Measurements from ENCODE around the gene PDZRN3. TPM values are rescaled to one million over a fixed set of nuclear protein-coding genes. Genes with fewer than 3 reads are reported as not detected.

PDZRN3 gene
- total and polyA plus RNA-seq, 2 of the 13 experiments (the other 11 are each of a cell fraction or from before 2014, with no cell fraction given), result not detected

GRCh38 chr3:73513260-73513659 lies 111.5 kb downstream of the PDZRN3 start (continued):
- TF ChIP-seq ZNF333 (CRISPR knock-in tag; IDR thresholded peaks at IDR 0.05; ENCODE audit: borderline replicate concordance) (no peak), WIZ (CRISPR knock-in tag; IDR thresholded peaks at IDR 0.05) (no peak), HNRNPUL1 (IDR thresholded peaks at IDR 0.05; ENCODE audit: low read depth, low read length) (peak; percentile 94), ZNF451 (CRISPR knock-in tag; IDR thresholded peaks at IDR 0.05) (no peak), CBFB (CRISPR knock-in tag; IDR thresholded peaks at IDR 0.05) (no peak)
- TF ChIP-seq, protein P1, sequence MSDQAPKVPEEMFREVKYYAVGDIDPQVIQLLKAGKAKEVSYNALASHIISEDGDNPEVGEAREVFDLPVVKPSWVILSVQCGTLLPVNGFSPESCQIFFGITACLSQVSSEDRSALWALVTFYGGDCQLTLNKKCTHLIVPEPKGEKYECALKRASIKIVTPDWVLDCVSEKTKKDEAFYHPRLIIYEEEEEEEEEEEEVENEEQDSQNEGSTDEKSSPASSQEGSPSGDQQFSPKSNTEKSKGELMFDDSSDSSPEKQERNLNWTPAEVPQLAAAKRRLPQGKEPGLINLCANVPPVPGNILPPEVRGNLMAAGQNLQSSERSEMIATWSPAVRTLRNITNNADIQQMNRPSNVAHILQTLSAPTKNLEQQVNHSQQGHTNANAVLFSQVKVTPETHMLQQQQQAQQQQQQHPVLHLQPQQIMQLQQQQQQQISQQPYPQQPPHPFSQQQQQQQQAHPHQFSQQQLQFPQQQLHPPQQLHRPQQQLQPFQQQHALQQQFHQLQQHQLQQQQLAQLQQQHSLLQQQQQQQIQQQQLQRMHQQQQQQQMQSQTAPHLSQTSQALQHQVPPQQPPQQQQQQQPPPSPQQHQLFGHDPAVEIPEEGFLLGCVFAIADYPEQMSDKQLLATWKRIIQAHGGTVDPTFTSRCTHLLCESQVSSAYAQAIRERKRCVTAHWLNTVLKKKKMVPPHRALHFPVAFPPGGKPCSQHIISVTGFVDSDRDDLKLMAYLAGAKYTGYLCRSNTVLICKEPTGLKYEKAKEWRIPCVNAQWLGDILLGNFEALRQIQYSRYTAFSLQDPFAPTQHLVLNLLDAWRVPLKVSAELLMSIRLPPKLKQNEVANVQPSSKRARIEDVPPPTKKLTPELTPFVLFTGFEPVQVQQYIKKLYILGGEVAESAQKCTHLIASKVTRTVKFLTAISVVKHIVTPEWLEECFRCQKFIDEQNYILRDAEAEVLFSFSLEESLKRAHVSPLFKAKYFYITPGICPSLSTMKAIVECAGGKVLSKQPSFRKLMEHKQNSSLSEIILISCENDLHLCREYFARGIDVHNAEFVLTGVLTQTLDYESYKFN (CRISPR knock-in tag; conservative IDR thresholded peaks at IDR 0.05), result peak; percentile 38; the same call in 1 of the 2 replicates

GRCh38 chr3:73511571-73512525 lies 112.9 kb downstream of the PDZRN3 start:
- DNase-seq (ENCODE audit: low spot score) (no peak), FAIRE-seq (no peak), ATAC-seq (no peak)
- no peaks in the 10 kb centered on the region for H3K9me3 ChIP-seq (ENCODE audit: low read length)
- H3K36me3 ChIP-seq (replicated peaks in 1 of 2; ENCODE audit: control insufficient read depth in 1 of 2, insufficient read depth in 2 of 2, low read length in 2 of 2), result no peaks in the 10 kb centered on the region
- peaks cover 17% of the 10 kb centered on the region for H3K4me1 ChIP-seq (ENCODE audit: insufficient read depth, low read length)
- no peak overlapping the region for H2AFZ ChIP-seq (ENCODE audit: low read length)
- intact Hi-C loops (cut with micrococcal nuclease; ENCODE audit: unreplicated experiment) (no loop called here), in situ Hi-C loops (cut with HindIII; ENCODE audit: extremely low pct_ligation_motif_present, low pct_unique_long_range_greater_than_20kb) (no loop called here)
- no peaks in the 10 kb centered on the region for H3K79me2 ChIP-seq (ENCODE audit: insufficient read depth, low read length)
- CTCF ChIA-PET (ENCODE audit: low intra/inter-chr PET ratio, low total read pairs), result no interaction called here
- H4K20me1 ChIP-seq (ENCODE audit: insufficient read depth, low read length), result no peaks in the 10 kb centered on the region
- BruUV-seq (replicated peaks), result no TSS peak
- TF ChIP-seq LCORL (IDR thresholded peaks at IDR 0.05), result no peak
- TF ChIP-seq LCORL (CRISPR knock-in tag; IDR thresholded peaks at IDR 0.05), result no peak
- no peak for TF ChIP-seq ZNF878 (CRISPR knock-in tag; IDR thresholded peaks at IDR 0.05)
- no peak for TF ChIP-seq ZNF749 (CRISPR knock-in tag; IDR thresholded peaks at IDR 0.05; ENCODE audit: borderline replicate concordance)
- TF ChIP-seq RBFOX2 (IDR thresholded peaks at IDR 0.05; ENCODE audit: low read depth, low read length), result no peak
- TF ChIP-seq ZNF251 (CRISPR knock-in tag; IDR thresholded peaks at IDR 0.05), result no peak
- TF ChIP-seq ZNF230 (CRISPR knock-in tag; IDR thresholded peaks at IDR 0.05), result no peak
- TF ChIP-seq, protein P2, sequence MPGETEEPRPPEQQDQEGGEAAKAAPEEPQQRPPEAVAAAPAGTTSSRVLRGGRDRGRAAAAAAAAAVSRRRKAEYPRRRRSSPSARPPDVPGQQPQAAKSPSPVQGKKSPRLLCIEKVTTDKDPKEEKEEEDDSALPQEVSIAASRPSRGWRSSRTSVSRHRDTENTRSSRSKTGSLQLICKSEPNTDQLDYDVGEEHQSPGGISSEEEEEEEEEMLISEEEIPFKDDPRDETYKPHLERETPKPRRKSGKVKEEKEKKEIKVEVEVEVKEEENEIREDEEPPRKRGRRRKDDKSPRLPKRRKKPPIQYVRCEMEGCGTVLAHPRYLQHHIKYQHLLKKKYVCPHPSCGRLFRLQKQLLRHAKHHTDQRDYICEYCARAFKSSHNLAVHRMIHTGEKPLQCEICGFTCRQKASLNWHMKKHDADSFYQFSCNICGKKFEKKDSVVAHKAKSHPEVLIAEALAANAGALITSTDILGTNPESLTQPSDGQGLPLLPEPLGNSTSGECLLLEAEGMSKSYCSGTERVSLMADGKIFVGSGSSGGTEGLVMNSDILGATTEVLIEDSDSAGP (CRISPR knock-in tag; IDR thresholded peaks at IDR 0.05; ENCODE audit: borderline replicate concordance), result no peak
- TF ChIP-seq HINFP (CRISPR knock-in tag; IDR thresholded peaks at IDR 0.05; ENCODE audit: low read depth), result no peak
- H3K27ac ChIP-seq (ENCODE audit: extremely low read length, insufficient read depth, low read length), result no peak overlapping the region
- POLR2A ChIA-PET, result no interaction called here
- H3K4me3 ChIP-seq (replicated peaks in 1 of 3; ENCODE audit: insufficient read depth in 1 of 3, low read depth in 2 of 3, low read length in 3 of 3), result no peak overlapping the region
- no peak overlapping the region for H3K4me2 ChIP-seq (ENCODE audit: low read depth, low read length)
- no peak overlapping the region for H3K9ac ChIP-seq (ENCODE audit: insufficient read depth, low read depth, low read length)
- WGBS (ENCODE audit: low lambda C conversion rate), result 65% methylated on average over 19 of the region's 21 CpGs
- no peaks in the 10 kb centered on the region; a peak in 3 of 5 replicates for H3K27me3 ChIP-seq (ENCODE audit: control insufficient read depth in 1 of 2, insufficient read depth in 2 of 2, low read length in 2 of 2)

All from HepG2 (cell line).